Measurements from ENCODE around the gene ZMYM4. TPM values are rescaled to one million over a fixed set of nuclear protein-coding genes. Genes with fewer than 3 reads are reported as not detected.

Gene ZMYM4
- polyA plus RNA-seq, 1 donor from 2014 or later = 36.1 TPM

DNA sequence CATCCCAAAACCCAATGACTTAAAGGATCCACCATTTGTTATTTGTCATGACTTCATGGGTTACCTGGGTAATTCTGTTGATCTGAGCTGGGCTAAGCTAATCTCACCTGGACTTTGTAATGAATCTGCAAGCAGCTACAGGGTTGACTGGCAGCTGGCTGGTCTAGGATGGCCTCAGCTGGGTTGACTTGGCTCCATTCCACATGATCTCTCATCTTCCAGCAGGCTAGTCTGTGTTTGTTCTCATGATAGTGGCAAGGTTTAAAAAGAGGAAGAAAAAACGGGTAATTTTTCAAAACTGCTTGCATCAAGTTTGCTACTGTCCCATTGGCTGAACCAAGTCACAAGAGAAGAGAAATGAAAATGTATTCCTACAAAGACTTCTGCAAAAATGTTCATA lies 24.8 kb upstream of the ZMYM4 start:
- Histone ChIP-seq H3K79me2 (replicated peaks; ENCODE audit: insufficient read depth, low read length) (no peaks in the 10 kb centered on the region), H3K9me2 (ENCODE audit: insufficient read depth, low read length) (no peaks in the 10 kb centered on the region), H3K36me3 (ENCODE audit: insufficient read depth, low read length) (no peaks in the 10 kb centered on the region), H3K4me3 (ENCODE audit: low read length) (no peak overlapping the region), H3F3A (ENCODE audit: insufficient read depth, low read length, poor library complexity, severe bottlenecking) (no peaks in the 10 kb centered on the region), H3K27ac (ENCODE audit: low read length) (no peak overlapping the region), H3K4me2 (ENCODE audit: low read length) (no peak overlapping the region), H3K27me3 (ENCODE audit: insufficient read depth, low read depth, low read length) (no peaks in the 10 kb centered on the region), H4K20me1 (ENCODE audit: insufficient read depth) (no peaks in the 10 kb centered on the region), H3K9ac (ENCODE audit: low read length) (no peak overlapping the region), H2AFZ (ENCODE audit: low read depth, low read length) (no peak overlapping the region), H3K9me3 (ENCODE audit: low read length) (no peaks in the 10 kb centered on the region)
- TF ChIP-seq EP300 (conservative IDR thresholded peaks at IDR 0.05; ENCODE audit: poor library complexity, severe bottlenecking) (no peak), EZH2 (IDR thresholded peaks at IDR 0.05; ENCODE audit: borderline replicate concordance, insufficient read depth, low read length, poor library complexity, severe bottlenecking) (no peak), MXI1 (conservative IDR thresholded peaks at IDR 0.05; ENCODE audit: poor library complexity, severe bottlenecking) (no peak), RAD21 (conservative IDR thresholded peaks at IDR 0.05) (no peak), POLR2AphosphoS5 (IDR thresholded peaks at IDR 0.05) (no peak), TAF1 (IDR thresholded peaks at IDR 0.05; ENCODE audit: low read depth) (no peak), SMC3 (conservative IDR thresholded peaks at IDR 0.05; ENCODE audit: poor library complexity) (no peak)
- TF ChIP-seq, protein P1, sequence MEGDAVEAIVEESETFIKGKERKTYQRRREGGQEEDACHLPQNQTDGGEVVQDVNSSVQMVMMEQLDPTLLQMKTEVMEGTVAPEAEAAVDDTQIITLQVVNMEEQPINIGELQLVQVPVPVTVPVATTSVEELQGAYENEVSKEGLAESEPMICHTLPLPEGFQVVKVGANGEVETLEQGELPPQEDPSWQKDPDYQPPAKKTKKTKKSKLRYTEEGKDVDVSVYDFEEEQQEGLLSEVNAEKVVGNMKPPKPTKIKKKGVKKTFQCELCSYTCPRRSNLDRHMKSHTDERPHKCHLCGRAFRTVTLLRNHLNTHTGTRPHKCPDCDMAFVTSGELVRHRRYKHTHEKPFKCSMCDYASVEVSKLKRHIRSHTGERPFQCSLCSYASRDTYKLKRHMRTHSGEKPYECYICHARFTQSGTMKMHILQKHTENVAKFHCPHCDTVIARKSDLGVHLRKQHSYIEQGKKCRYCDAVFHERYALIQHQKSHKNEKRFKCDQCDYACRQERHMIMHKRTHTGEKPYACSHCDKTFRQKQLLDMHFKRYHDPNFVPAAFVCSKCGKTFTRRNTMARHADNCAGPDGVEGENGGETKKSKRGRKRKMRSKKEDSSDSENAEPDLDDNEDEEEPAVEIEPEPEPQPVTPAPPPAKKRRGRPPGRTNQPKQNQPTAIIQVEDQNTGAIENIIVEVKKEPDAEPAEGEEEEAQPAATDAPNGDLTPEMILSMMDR (IDR thresholded peaks at IDR 0.05; ENCODE audit: poor library complexity, severe bottlenecking) = no peak
- TF ChIP-seq, protein P2, sequence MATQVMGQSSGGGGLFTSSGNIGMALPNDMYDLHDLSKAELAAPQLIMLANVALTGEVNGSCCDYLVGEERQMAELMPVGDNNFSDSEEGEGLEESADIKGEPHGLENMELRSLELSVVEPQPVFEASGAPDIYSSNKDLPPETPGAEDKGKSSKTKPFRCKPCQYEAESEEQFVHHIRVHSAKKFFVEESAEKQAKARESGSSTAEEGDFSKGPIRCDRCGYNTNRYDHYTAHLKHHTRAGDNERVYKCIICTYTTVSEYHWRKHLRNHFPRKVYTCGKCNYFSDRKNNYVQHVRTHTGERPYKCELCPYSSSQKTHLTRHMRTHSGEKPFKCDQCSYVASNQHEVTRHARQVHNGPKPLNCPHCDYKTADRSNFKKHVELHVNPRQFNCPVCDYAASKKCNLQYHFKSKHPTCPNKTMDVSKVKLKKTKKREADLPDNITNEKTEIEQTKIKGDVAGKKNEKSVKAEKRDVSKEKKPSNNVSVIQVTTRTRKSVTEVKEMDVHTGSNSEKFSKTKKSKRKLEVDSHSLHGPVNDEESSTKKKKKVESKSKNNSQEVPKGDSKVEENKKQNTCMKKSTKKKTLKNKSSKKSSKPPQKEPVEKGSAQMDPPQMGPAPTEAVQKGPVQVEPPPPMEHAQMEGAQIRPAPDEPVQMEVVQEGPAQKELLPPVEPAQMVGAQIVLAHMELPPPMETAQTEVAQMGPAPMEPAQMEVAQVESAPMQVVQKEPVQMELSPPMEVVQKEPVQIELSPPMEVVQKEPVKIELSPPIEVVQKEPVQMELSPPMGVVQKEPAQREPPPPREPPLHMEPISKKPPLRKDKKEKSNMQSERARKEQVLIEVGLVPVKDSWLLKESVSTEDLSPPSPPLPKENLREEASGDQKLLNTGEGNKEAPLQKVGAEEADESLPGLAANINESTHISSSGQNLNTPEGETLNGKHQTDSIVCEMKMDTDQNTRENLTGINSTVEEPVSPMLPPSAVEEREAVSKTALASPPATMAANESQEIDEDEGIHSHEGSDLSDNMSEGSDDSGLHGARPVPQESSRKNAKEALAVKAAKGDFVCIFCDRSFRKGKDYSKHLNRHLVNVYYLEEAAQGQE (IDR thresholded peaks at IDR 0.05; ENCODE audit: borderline replicate concordance) = no peak

DNA sequence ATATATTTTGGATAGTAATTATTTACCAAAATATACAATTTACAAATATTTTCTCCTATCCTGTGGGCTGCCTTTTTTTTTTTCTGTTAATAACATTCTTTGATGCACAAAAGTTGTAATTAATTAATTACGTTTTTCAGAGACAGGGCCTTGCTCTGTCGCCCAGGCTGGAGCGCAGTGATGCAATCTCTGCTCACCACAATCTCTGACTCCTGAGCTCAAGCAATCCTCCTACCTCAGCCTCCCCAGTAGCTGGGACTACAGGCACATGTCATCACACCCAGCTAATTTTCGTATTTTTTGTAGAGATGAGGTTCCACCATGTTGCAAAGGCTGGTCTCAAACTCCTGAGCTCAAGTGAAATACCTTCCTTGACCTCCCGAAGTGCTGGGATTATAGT lies 21.3 kb upstream of the ZMYM4 start:
- Histone ChIP-seq H4K20me1 (ENCODE audit: insufficient read depth) (no peaks in the 10 kb centered on the region), H3K27me3 (ENCODE audit: insufficient read depth, low read depth, low read length) (no peaks in the 10 kb centered on the region), H3K9me2 (ENCODE audit: insufficient read depth, low read length) (no peaks in the 10 kb centered on the region), H3K4me3 (ENCODE audit: low read length) (no peak overlapping the region), H3F3A (ENCODE audit: insufficient read depth, low read length, poor library complexity, severe bottlenecking) (no peaks in the 10 kb centered on the region), H3K79me2 (replicated peaks; ENCODE audit: insufficient read depth, low read length) (no peaks in the 10 kb centered on the region), H3K4me2 (ENCODE audit: low read length) (no peak overlapping the region), H3K27ac (ENCODE audit: low read length) (no peak overlapping the region), H3K9ac (ENCODE audit: low read length) (no peak overlapping the region), H3K36me3 (ENCODE audit: insufficient read depth, low read length) (no peaks in the 10 kb centered on the region), H2AFZ (ENCODE audit: low read depth, low read length) (no peak overlapping the region), H3K9me3 (ENCODE audit: low read length) (no peaks in the 10 kb centered on the region)
- no peak for TF ChIP-seq TAF1 (IDR thresholded peaks at IDR 0.05; ENCODE audit: low read depth)
- no peak for TF ChIP-seq MXI1 (conservative IDR thresholded peaks at IDR 0.05; ENCODE audit: poor library complexity, severe bottlenecking)
- TF ChIP-seq, protein P1 (IDR thresholded peaks at IDR 0.05; ENCODE audit: poor library complexity, severe bottlenecking) = no peak
- no peak for TF ChIP-seq SMC3 (conservative IDR thresholded peaks at IDR 0.05; ENCODE audit: poor library complexity)
- TF ChIP-seq EP300 (conservative IDR thresholded peaks at IDR 0.05; ENCODE audit: poor library complexity, severe bottlenecking) = no peak
- no peak for TF ChIP-seq POLR2AphosphoS5 (IDR thresholded peaks at IDR 0.05)
- TF ChIP-seq, protein P2 (IDR thresholded peaks at IDR 0.05; ENCODE audit: borderline replicate concordance) = no peak
- no peak for TF ChIP-seq RAD21 (conservative IDR thresholded peaks at IDR 0.05)
- no peak for TF ChIP-seq EZH2 (IDR thresholded peaks at IDR 0.05; ENCODE audit: borderline replicate concordance, insufficient read depth, low read length, poor library complexity, severe bottlenecking)

Measured in neural cell (in vitro differentiated cells).